GM18868 (cell line): ENCODE results near the gene KLK3.
A peak's percentile ranks its signal among the peaks of the same experiment; 100 is the strongest.

Experiments used
- ATAC-seq: cut with Tn5 transposase; IDR thresholded peaks from one replicate; pipeline ENCODE4 v1.9.1; 2021; ENCODE audit warnings: mild to moderate bottlenecking, moderate library complexity; ENCODE audit not compliant: unreplicated experiment

Gene KLK3

DNA sequence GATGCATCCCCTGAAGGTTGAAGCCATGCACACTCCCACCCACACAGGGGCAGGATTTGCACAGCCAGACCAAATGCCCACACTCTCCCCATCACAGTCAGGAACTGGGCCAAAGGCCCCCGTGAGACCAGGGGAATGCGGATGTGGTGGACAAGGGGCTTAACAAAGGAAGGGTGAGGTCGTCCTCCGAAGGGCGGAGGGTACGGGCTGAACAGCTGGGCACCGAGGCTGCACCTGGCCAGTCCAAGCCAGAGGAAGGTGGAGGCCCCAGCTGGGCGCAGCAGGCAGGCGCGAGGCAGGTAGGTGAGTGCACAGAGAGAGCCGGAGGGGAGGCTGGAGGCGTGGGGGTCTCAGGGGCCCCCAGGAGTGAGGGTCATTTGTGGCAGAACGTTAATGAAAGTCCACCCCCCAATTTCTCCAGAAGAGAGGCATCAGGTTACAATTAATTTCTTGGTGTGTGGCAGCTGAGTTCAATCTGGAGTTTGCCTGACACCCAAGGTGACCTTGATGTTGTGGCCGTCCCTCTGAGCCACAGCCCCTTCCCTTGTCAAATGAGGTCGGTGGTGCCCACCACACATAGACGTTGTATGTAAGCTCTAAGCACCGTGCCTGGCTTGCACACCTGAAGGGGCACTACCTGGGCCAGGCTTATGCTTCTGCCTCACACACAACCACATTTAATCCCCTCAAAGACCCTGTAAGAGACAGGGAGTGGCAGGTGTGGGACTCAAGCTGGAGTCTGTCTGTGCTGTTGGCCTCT, 24.3 kb upstream of the KLK3 start:
- ATAC-seq: no peak

DNA sequence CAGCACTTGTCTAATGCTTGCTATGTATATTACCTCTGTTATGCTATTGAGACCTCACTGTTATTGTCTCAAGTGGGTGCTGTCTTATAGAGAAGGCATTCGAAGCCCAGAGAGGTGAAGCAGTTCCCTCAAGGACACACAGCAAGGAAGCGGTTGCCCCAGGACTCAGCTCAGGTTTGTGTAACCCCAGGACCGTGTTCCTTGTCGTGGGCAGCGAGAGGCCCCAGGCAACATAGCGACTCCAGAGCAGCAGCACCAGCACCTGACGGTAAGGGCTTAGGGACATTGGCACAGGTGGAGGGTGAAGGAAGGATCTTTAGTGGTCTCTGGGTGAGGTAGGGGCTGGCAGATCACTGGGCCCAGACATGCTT, 23.7 kb upstream of the KLK3 start:
- no peak for ATAC-seq

DNA sequence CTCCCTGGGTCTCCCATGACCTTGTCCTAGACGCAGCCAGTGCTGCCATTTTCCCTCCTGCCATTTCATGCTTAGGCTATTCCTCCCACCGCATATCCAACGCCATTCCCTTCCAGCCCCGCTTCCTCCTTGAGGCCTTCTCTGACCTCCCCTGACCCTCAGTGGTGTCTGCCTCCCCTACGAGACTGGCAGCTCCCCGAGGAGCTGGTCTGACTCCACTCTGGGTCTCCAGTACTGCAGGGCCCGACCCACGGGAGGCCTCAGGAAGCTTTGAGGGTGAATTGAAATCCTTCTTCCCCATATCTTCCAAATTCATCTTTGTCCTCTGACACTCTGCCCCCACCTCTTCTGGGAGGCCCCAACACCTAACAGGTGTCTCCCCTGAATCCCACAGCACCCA, 22.0 kb upstream of the KLK3 start:
- no peak for ATAC-seq

DNA sequence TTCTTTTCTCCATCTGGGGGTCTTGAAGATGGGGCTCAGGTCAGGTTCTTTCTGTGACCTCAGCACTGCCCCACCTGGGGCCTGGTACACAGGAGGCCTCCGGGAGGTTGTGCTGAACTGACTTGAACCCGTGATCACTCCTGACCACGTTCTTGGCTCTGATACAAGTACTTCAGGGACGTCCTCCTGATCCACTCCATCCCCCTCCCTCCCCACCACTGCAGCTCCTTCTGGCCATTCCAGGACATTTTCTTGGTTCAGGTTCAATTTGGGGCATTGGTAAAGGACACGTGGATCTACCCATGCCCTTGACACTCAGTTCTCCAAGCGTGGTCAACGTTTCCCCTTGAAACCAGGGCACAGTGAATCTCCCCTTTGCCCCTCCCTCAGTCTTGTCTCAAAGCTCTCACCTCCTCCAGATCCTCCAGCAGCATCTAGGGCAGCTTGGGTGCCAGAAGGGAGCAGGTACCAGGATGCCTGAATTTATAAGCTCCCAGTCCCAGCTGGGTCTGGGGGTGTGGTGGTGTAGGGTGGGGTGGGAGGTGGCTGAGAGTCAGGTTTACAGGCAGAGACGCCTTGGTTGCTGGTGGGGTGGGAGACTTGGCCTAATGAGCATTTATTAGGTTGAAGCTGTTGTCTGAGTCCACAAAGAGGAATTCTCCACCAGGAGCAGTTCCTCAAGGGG, 21.5 kb upstream of the KLK3 start, which contains the start of gene KLK15:
Gene KLK15, minus strand, starts transcription at position 458 of the 685 bp plus-strand sequence. CDS start 2,082 bp downstream, outside the sequence.
- ATAC-seq: no peak

DNA sequence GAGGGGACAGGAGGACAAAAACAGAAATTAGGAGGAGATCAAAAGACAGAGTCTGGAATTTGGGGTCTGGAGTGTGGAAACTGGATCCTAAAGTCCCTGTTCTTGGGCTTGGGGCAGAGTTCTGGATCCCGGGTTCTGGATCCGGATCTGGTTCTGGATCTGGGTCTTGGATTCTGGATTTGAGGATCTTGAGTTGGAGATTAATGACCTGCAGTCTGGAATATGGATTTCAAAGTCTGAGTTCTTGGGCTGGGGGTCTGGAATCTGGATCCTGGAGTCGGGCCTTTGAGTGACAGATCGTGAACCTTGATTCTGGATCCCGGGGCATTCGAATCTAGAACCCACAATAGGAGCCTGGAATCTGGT, 20.9 kb upstream of the KLK3 start:
- ATAC-seq: no peak

DNA sequence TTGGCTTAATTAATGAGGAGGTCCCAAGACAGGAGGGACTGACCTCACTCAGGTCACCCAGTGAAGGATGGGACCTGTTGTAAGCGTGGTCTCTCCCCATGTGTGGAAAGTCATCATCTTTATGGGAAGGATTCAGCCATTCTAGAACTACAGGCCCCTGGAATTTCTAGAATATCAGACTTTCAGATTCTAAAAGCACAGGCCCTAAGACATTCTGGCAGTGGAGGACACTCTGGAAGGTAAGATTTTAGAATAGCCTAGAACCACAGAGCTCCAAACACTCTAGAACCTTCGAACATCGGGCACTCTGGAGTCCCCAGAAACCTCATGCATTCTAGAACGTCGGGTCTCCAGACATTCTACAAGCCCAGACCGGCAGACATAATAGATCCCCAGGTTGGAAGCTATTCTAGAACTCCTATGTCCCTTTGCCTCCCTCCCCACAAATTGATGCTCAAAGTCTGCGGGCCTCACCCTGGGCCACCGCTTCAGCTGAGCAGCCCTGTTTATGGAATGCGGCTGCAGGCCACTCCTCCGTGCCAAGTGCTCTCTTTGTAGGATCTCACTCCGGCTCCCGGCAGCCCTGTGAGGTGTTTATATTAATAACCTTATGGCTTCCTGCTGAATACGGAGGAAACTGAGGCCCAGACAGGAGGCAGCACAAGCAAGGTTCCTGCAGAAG, 19.5 kb upstream of the KLK3 start:
- ATAC-seq: no peak

DNA sequence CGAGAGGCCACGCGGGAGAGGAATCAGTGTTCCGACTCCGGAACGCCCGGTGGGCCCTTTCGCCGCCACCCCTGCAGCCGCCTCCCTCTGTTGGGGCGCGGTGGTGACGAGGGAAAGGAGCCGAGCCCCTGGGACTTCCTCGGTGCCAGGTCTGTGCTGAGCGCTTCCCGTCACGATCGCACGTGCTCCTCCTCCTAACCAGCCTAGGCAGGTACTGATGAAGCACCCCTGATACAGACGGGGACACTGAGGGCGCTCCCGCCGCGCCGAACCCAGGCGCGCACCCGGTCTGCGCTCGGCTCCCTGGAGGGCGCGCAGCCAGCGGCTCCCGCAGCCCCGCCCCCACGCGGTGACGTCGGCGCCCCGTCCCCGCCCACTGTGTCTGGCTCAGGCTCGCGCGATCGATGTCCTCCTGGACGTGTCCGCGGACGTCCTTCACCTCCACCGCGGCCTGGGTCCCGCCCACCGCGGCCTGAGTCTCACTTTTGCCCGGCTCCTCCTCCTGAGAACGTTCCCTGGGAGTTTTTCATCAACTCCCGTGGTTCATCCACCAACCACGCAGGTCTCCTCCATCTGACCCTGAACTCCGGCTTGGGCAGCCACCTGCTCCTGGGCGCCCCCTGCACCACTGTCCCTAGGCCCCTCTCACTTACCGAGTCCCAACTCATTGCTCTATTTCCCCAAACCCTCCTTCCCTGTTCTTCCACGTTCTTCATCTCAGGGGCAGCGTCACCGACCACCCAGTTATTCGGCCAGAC, 18.8 kb upstream of the KLK3 start:
- peak; percentile 65 for ATAC-seq

DNA sequence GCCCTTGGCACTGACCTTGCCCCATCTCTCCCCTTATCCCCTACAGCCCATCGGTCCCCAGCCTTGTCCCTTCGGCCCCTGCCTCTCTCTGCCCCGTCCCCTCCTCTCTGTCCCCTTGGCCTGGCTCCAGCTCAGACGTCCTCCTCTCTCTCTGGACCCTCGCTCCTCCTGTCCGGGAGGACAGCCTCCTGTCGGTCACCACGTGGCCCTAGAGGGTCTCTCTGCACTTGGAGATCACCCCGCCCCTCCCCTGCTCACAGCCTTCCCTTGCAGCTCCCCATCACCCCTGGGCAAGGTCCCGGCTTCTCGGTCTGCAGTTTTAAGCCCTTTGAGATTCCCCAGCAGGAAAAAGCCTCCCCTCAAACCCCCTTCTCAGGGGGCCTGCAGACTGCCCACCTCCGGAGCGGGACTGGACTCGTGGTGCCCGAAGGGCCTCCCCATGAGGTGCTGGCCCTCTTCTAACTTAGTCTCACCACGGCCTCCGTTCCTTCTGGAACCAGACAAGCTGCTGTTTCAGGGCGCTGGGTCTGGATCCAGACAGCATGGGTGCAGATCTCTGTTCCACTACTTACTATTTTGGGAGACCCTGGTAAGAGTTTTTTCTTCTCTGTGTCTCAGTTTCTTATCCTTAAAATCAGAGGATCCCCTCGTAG, 18.0 kb upstream of the KLK3 start:
- no peak for ATAC-seq

DNA sequence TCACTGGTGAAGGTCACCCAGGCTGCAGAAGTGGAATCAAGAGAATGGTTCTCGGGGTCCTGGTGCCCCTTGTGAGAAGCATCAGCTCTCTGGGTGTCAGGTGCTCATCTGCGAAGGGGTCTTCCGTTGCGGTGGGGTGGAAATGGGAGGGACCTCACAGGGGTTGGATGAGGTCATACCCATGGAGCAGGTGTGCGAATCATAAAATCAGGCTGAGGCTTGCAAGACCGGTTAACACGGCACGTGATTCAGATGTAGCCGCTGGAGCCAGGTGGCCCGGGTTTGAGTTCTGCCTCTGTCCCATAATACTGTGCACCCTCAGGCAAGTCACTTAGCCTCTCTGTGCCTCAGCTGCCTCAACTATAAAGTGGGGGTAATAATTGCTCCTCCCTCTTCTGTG, 17.4 kb upstream of the KLK3 start:
- no peak for ATAC-seq

DNA sequence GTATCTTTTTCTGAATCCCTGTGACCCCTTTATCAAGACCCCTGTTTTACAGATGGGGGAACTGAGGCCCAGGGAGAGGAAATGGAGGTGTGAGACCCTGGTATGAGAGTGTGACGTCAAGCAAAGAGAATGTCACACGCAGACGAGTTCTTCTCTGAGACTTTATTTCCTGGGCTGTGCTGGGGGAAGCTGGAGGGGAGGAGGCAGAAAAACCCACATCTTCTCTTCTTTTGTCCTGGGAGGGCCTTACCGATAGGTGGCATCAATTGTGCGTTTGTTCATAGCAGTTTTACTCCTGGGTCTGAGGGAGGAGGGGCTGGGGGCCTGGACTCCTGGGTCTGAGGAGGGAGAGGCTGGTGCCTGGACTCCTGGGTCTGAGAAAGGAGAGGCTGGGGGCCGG, 16.5 kb upstream of the KLK3 start:
- no peak for ATAC-seq

DNA sequence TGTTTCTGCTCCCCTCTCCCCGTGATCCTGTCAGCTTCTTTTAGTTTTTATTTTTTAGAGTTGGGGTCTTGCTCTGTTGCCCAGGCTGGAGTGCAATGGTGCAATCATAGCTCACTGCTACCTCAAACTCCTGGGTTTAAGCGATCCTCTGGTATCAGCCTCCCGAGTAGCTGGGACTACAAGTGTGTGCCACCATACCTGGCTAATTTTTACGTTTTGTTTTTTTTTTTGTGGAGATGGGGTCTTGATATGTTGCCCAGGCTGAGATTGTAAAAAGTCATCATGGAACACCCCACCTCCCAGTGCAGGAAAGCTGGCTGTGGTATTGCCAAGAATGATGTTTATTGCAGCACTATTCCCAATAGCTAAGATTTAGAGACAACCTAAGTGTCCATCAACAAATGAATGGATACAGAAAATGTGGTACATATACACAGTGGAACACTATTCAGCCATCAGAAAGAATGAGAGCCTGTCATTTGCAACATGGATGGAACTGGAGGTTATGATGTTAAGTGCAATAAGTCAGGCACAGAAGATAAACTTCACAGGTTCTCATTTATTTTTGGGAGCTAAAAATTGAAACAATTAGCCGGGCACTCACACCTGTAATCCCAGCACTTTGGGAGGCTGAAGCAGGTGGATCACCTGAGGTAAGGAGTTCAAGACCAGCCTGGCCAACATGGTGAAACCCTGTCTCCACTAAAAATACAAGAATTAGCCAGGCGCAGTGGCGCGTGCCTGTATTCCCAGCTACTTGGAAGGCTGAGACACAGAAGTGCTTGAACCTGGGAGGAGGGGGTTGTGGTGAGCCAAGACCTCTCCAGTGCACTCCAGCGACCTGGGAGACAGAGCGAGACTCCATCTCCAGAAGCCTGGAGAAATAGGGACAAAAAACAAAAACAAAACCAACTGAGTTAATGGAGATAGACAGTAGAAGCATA, 14.7 kb upstream of the KLK3 start:
- ATAC-seq: no peak

DNA sequence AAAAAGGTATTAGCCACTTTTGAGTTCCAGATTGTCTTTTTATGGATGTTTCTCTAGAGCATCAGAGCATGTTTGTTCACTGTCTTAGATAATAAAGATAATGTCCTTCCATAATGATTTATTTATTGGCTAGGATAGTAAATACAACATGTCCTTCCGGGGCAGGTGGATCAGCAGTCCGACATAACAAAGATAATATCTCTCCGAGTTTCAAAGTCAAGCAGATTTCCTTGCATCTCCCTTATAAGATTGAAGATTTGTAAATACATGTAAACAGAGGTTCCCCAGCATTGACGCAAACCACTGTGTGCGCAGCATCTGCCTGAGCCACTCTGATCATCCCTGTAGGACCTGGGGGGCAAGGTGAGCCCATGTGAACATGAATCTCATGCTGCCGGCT, 12.6 kb upstream of the KLK3 start:
- ATAC-seq: no peak

DNA sequence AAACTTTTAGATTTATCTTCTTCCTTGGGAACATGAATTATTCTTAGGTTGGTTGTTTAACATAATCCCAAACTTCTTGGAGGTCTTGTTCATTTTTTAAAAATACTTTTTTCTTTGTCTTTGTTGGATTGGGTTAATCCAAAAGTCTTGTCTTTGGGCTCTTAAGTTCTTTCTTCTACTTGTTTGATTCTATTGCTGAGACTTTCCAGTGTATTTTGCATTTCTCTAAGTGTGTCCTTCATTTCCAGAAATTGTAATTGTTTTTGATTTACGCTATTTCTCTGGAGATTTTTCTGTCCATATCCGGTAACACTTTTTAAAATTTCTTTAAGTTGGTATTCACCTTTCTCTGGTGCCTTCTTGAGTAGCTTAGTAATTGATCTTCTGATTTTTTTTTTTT, 11.5 kb upstream of the KLK3 start:
- no peak for ATAC-seq

DNA sequence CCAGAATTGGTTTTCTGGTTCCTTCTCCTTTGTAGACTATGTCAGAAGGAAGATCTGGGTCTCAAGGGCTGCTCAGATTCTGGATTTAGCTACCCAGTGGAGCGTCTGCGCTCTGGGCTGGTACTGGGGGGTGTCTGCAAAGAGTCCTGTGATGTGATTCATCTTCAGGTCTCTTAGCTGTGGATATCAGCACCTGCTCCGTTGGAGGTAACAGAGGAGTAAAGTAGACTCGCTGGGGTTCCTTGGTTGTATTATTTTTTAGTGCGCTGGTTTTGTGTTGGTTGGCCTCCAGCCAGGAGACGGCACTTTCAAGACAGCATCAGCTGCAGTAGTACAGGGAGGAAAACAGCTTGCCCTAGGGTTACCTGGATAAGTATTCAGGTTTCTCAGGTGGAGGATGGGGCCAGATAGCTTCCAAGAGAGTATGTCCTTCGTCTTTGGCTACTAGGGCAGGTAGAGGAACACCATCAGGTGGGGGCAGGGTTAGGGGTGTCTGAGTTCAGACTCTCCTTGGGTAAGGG, 11.0 kb upstream of the KLK3 start:
- ATAC-seq: no peak

DNA sequence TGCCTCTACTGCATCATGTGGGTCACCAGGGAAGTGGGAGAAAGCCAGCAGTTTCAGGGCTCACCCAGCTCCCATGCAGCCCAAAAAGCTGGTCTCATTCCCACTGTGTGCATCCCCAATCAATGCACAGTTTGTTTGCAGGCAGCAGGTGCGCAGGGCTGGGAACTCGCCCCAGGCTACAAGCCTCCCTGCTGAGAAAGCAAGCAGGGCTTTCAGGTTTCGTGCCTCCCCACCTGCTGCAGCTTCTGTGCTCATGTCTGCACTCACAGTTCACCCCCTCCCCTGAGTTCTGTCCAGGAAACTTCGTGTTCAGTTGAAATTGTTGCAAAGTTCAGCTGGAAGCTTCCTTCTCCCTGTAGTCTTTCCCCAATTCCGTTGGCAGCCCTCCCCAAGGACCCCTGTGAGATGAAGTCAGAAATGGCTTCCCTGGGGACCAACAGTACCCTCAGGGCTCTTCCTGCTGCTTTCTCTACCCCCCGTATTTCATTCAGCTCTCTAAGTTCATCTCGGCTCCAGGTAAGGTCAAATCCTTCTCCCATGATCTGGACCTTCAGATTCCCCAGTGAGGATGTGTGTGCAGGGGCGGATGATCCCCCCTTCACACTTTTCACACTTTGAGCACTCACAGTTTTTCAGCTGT, 10.3 kb upstream of the KLK3 start:
- no peak for ATAC-seq

DNA sequence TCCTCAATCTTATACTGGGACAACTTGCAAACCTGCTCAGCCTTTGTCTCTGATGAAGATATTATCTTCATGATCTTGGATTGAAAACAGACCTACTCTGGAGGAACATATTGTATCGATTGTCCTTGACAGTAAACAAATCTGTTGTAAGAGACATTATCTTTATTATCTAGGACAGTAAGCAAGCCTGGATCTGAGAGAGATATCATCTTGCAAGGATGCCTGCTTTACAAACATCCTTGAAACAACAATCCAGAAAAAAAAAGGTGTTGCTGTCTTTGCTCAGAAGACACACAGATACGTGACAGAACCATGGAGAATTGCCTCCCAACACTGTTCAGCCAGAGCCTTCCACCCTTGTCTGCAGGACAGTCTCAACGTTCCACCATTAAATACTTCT, 4.0 kb upstream of the KLK3 start:
- ATAC-seq: no peak

DNA sequence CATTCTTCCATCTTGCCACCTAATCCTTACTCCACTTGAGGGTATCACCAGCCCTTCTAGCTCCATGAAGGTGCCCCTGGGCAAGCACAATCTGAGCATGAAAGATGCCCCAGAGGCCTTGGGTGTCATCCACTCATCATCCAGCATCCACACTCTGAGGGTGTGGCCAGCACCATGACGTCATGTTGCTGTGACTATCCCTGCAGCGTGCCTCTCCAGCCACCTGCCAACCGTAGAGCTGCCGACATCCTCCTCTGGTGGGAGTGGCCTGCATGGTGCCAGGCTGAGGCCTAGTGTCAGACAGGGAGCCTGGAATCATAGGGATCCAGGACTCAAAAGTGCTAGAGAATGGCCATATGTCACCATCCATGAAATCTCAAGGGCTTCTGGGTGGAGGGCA, 3.1 kb upstream of the KLK3 start:
- ATAC-seq: no peak

DNA sequence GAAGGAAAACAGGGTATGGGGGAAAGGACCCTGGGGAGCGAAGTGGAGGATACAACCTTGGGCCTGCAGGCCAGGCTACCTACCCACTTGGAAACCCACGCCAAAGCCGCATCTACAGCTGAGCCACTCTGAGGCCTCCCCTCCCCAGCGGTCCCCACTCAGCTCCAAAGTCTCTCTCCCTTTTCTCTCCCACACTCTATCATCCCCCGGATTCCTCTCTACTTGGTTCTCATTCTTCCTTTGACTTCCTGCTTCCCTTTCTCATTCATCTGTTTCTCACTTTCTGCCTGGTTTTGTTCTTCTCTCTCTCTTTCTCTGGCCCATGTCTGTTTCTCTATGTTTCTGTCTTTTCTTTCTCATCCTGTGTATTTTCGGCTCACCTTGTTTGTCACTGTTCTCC, 2.7 kb downstream of the KLK3 start:
- ATAC-seq: no peak

DNA sequence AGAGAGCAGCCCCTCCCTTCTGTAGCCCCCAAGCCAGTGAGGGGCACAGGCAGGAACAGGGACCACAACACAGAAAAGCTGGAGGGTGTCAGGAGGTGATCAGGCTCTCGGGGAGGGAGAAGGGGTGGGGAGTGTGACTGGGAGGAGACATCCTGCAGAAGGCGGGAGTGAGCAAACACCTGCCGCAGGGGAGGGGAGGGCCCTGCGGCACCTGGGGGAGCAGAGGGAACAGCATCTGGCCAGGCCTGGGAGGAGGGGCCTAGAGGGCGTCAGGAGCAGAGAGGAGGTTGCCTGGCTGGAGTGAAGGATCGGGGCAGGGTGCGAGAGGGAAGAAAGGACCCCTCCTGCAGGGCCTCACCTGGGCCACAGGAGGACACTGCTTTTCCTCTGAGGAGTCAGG, 4.2 kb downstream of the KLK3 start:
- ATAC-seq: no peak
